WERI-Rb-1 (cell line): ENCODE data around the gene GPC5.

Source experiments
- DNase-seq: peaks from one replicate; pipeline ENCODE4 v3.0.0-alpha.2; 2020
- H3K27ac ChIP-seq: fragments of 250-450 bp; sonication (Bioruptor Pico); 2 replicates; pipeline ENCODE4 v1.5.1; 2020; ENCODE audit warnings: mild to moderate bottlenecking, moderate library complexity
- H3K27me3 ChIP-seq: fragments of 250-450 bp; sonication (Bioruptor Pico); 2 replicates; pipeline ENCODE4 v1.5.1; 2021; ENCODE audit warnings: mild to moderate bottlenecking, low read depth, moderate library complexity; ENCODE audit not compliant: insufficient read depth, severe bottlenecking
- H3K36me3 ChIP-seq: fragments of 250-450 bp; sonication (Bioruptor Pico); 2 replicates; pipeline ENCODE4 v1.5.1; 2020; ENCODE audit warnings: mild to moderate bottlenecking, moderate library complexity
- H3K4me3 ChIP-seq: 2 replicates; pipeline ENCODE4 v1.5.1; 2011; ENCODE audit warnings: low read depth, mild to moderate bottlenecking, control low read depth, low read length
- H3K9me3 ChIP-seq: fragments of 250-450 bp; sonication (Bioruptor Pico); 2 replicates; pipeline ENCODE4 v1.5.1; 2021; ENCODE audit warnings: mild to moderate bottlenecking, moderate library complexity; ENCODE audit not compliant: severe bottlenecking
- TF ChIP-seq, protein P1 (sequence below): IDR thresholded peaks from 2 replicates; pipeline ENCODE4 v1.5.1; 2011; ENCODE audit warnings: low read depth, mild to moderate bottlenecking, control low read depth, inconsistent platforms, low read length

Gene GPC5

DNA sequence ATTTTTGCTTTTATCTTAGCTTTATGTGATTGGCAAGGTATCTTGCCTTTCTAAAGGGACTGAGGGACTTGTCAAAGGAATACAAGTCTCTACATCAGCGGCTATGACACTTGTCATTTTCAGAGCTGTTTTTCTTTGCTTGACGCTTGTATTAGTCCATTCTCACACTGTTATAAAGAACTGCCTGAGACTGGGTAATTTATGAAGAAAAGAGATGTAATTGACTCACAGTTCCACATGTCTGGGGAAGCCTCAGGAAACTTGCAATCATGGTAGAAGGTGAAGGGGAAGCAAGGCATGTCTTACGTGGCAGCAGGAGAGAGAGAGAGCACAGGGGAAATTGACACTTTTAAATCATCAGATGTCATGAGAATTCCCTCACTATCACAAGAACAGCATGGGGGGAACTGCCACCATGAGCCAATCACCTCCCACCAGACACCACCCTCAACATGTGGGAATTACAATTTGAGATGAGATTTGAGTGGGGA, 128.2 kb downstream of the GPC5 start:
- TF ChIP-seq, protein P1, sequence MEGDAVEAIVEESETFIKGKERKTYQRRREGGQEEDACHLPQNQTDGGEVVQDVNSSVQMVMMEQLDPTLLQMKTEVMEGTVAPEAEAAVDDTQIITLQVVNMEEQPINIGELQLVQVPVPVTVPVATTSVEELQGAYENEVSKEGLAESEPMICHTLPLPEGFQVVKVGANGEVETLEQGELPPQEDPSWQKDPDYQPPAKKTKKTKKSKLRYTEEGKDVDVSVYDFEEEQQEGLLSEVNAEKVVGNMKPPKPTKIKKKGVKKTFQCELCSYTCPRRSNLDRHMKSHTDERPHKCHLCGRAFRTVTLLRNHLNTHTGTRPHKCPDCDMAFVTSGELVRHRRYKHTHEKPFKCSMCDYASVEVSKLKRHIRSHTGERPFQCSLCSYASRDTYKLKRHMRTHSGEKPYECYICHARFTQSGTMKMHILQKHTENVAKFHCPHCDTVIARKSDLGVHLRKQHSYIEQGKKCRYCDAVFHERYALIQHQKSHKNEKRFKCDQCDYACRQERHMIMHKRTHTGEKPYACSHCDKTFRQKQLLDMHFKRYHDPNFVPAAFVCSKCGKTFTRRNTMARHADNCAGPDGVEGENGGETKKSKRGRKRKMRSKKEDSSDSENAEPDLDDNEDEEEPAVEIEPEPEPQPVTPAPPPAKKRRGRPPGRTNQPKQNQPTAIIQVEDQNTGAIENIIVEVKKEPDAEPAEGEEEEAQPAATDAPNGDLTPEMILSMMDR: no peak
- Histone ChIP-seq H3K36me3 (no peaks in the 10 kb centered on the region), H3K27ac (no peak overlapping the region), H3K4me3 (no peak overlapping the region), H3K9me3 (no peaks in the 10 kb centered on the region), H3K27me3 (no peaks in the 10 kb centered on the region)
- no peak for DNase-seq

DNA sequence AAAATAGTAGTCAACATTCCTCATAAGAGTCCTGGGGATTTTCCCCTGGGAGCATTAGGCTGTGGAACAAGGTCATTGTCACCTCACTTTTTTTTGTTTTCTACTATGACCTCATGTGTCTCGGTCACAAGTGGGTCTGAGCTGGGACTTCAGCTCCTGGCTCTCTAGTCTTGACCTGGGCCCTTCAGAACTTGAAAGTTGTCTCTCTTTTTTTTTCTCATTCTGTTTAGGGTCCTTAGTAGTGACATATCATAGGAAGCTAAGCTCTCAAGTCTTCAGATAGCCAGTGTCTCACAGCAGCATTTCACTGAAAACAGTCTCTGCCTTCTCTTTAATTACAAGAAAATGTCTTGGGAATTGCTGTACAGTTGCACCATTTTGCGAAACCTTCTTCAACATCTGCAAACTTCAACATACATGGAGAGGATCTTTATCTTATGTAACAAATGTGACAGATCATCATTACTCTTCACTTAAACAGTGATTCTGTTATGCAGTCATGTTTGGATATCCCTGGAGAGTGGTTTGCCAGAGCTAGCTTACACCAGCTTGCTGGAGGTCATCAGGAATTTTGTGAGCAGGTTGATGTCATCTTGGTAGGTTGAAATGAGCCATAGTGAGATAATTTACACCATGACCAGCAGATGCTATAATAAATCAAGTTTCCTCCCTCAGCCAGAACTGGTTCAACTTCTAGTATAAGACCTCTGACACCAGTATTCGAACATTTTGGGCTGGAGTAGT, 131.5 kb downstream of the GPC5 start:
- Histone ChIP-seq H3K36me3 (no peaks in the 10 kb centered on the region), H3K27ac (no peak overlapping the region), H3K27me3 (no peaks in the 10 kb centered on the region), H3K9me3 (no peaks in the 10 kb centered on the region), H3K4me3 (no peak overlapping the region)
- TF ChIP-seq, protein P1: no peak
- no peak for DNase-seq

DNA sequence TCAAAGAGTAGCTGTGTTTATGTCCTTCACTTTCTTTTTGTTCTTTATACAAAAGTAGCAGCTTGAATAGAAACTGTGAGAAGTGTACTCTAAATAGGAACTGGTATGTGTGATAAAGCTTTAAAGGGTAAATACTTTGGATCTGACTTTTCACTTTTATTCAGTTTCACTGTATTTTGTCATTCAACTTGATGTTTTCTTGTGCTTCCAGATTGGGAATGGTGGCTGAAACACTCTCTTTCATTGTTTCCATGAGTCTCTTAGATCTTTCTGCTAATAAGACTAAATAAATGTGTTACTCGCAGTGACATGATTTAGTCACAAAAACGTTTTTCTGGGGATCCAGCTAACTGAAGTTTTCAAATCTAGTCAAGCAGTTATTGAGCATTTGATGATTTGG, 133.2 kb downstream of the GPC5 start:
- no peaks in the 10 kb centered on the region for H3K9me3 ChIP-seq
- DNase-seq: no peak
- TF ChIP-seq, protein P1: no peak
- no peak overlapping the region for H3K27ac ChIP-seq
- H3K27me3 ChIP-seq: no peaks in the 10 kb centered on the region
- no peaks in the 10 kb centered on the region for H3K36me3 ChIP-seq
- H3K4me3 ChIP-seq: no peak overlapping the region

DNA sequence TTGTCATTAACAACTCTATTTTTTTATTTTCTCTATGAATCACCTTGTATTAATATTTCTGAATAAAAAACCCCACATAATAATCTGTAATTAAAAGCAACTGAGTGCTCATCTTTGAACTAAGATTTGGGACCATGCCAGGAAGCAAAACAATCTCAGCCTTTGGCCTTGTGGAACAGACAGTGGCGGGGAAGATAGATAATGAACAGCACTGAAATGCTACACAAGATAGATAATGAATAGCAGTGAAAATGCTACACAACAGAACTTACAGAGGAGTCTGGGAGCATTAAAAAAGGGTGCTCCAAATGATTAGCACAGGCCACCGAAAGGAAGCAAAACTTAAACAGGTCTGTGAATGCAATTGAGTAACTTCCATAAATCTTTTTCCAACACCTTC, 134.9 kb downstream of the GPC5 start:
- TF ChIP-seq, protein P1: no peak
- Histone ChIP-seq H3K27ac (no peak overlapping the region), H3K27me3 (no peaks in the 10 kb centered on the region), H3K9me3 (no peaks in the 10 kb centered on the region), H3K4me3 (no peak overlapping the region), H3K36me3 (no peaks in the 10 kb centered on the region)
- DNase-seq: no peak

DNA sequence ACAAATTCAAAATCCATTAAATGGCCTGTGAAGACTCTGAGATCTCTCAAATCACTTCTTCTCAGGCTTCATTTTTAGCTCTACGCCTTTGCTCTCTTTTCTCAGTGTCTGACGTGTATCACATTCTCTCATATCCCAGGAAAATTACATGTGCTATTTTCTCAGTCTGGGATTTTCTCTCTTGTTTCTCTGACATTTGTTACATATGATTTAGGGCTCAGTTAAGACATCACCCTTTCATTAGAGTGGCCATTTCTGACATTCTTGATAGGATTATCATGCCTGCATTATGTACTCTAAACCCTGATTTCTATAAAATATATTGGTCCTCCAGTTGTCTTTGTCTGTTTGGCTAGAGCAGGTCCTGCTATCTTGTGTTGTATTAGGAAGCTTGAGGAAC, 136.6 kb downstream of the GPC5 start:
- TF ChIP-seq, protein P1: no peak
- Histone ChIP-seq H3K27ac (no peak overlapping the region), H3K9me3 (no peaks in the 10 kb centered on the region), H3K27me3 (no peaks in the 10 kb centered on the region), H3K36me3 (no peaks in the 10 kb centered on the region), H3K4me3 (no peak overlapping the region)
- no peak for DNase-seq

DNA sequence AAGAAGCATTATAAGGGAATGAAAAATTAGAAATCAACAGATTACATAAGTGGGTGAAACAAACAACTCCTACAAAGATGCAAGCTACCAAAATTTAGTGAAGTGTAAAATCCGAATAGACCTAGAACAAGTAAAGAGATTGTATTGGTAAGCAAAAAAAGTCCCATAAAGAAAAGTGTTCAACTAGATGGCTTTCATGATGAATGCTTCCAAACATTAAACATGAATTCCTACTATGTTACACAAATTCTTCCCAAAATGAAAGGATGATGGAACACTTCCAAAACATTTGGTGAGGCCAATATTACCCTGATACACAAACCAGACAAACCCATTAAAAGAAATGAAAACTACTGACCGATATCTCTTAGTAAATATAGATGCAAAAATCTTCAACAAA, 139.0 kb downstream of the GPC5 start:
- no peaks in the 10 kb centered on the region for H3K27me3 ChIP-seq
- no peak overlapping the region for H3K27ac ChIP-seq
- TF ChIP-seq, protein P1: no peak
- H3K36me3 ChIP-seq: no peaks in the 10 kb centered on the region
- no peak for DNase-seq
- no peaks in the 10 kb centered on the region for H3K9me3 ChIP-seq
- no peak overlapping the region for H3K4me3 ChIP-seq
